Omental fat pad (tissue), 4 donors: ENCODE data around the gene COL27A1. TPM values are rescaled to one million over a fixed set of nuclear protein-coding genes. Genes with fewer than 3 reads are reported as not detected.
"Not testable (repeated sequence)": the region's sequence is repeated elsewhere in the genome, so short reads cannot be mapped to it uniquely, and the experiment has no call there.

Source experiments
- ATAC-seq: fragments of 150-250 bp; one replicate; pipeline ENCODE4 v1.9.1; 2016; ENCODE audit warnings: mild to moderate bottlenecking, moderate library complexity; ENCODE audit not compliant: low FRiP score
- DNase-seq: peaks from one replicate; pipeline ENCODE4 v3.0.0-alpha.2; 2019; ENCODE audit warnings: low spot score
- total RNA-seq, 4 donors: library from RNA; depleted of rRNA; stranded (reverse); fragments of >200 nt; gene quantifications; one replicate each; pipeline ENCODE4 v1.1.0, GENCODE V29; 2016
- TF ChIP-seq, protein P1 (sequence below), 3 donors: fragments of 450-650 bp; IDR thresholded peaks; one replicate each; pipeline ENCODE4 v1.5.1; 2016 to 2017; ENCODE audit warnings: antibody characterized with exemption in 3 of 3, mild to moderate bottlenecking in 3 of 3, moderate library complexity in 2 of 3

COL27A1 gene
- total RNA-seq, 4 donors from 2014 or later: 4.9 to 78.9 (median 10.1) TPM

DNA sequence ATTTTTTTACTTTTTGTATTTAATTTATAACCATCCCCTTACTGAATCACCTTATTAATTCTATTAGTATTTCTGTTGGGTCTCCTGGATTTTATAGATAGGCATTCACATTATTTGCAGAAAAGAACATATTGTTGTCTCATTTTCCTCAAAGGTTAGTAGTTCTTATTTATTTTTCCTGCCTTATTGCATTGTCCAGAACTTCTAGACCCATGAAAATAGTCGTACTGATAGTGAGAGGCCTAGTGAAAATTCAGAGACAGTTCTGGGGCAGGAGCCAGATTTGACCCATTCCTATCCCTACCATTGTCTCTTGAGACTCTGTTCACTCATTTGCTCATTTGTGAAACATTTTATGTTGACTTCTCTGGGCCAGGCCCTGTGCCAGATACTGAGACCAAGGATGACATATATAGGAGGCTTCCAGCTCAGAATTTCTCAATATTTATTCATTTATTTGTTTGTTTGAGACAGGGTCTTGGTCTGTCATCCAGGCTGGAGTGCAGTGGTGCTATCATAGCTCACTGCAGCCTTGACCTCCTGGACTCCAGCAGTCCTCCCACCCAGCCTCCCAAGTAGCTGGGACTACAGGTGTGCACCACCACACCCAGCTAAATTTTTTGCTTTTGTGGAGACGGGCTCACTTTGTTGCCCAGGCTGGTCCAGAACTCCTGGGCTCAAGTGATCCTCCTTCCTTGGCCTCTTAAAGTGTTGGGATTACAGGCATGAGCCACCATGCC lies 34.7 kb downstream of the COL27A1 start:
- DNase-seq (no peak), ATAC-seq (no peak)
- TF ChIP-seq, protein P1, sequence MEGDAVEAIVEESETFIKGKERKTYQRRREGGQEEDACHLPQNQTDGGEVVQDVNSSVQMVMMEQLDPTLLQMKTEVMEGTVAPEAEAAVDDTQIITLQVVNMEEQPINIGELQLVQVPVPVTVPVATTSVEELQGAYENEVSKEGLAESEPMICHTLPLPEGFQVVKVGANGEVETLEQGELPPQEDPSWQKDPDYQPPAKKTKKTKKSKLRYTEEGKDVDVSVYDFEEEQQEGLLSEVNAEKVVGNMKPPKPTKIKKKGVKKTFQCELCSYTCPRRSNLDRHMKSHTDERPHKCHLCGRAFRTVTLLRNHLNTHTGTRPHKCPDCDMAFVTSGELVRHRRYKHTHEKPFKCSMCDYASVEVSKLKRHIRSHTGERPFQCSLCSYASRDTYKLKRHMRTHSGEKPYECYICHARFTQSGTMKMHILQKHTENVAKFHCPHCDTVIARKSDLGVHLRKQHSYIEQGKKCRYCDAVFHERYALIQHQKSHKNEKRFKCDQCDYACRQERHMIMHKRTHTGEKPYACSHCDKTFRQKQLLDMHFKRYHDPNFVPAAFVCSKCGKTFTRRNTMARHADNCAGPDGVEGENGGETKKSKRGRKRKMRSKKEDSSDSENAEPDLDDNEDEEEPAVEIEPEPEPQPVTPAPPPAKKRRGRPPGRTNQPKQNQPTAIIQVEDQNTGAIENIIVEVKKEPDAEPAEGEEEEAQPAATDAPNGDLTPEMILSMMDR (IDR thresholded peaks at IDR 0.05): no peak

DNA sequence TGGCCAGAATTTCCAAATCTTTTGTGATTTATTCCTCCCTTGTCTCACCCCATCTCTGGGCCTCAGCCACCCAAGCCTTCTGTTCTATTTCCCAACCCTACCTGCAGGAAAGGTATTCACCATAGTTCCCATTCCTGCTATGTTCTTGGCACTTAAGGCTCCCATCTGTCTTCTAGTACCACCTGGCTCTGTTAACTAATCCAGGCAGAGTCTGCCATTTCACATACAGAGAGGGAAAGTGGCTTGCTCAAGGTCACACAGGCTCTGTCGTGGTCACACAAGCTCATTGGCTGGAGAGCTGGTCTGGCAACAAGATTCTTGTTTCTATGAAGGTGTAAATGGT lies 35.2 kb downstream of the COL27A1 start:
- DNase-seq: no peak

DNA sequence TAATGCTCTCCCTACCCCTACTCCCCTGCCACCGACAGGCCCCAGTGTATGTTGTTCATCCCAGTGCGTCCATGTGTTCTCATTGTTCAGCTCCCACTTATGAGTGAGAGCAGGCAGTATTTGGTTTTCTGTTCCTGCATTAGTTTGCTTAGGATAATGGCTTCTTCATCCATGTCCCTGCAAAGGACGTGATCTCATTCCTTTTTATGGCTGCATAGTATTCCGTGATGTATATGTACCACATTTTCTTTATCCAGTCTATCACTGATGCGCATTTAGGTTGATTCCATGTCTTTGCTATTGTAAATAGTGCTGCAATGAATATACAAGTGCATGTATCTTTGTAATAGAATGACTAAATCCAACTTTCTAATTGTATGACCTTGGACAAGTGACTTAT lies 36.1 kb downstream of the COL27A1 start:
- not testable (repeated sequence) for DNase-seq, ATAC-seq

More for the DNA sequence above, 35.2 kb downstream of the COL27A1 start:
- TF ChIP-seq, protein P1 (IDR thresholded peaks at IDR 0.05): no peak
- ATAC-seq: no peak

DNA sequence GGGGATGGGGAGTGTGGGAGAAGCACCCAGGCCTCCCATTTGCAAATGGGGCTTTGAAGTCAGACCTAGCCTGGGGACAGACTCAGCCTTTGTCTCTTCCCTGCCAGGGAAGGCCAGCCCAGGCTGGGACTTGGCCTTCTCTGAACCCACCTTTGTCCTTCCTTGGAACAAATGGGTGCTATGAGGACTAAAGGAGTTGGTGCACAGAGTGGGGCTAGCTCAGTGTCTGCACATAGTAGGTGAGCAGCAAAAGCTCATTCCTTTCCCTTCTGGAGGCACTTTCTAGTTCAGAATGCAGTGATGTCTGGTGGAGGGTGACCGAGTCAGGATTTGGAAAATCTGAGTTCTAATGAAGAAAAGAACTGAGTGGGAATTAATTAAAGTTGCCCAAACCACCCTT lies 37.2 kb downstream of the COL27A1 start:
- TF ChIP-seq, protein P1 (IDR thresholded peaks at IDR 0.05): no peak
- no peak for DNase-seq
- ATAC-seq: no peak

DNA sequence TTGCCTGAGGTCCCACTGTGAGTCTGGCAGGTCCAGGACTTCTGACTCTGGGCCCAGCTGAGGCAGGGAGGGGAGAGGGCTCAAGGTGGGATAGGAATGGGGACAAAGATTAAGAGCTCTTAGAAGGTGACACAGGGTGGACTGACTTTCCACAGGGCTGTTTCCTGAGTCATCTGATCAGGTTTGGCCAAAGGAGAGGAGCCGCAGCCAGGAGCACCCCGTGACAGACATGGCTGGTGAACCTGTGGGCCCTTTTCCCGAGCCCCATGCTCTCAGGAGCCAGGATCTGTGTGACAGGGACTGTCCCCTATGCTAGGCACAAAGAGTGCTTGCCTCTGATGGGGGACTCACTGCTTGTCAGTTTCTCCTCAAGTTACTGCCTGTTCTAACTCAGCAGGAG lies 37.8 kb downstream of the COL27A1 start:
- TF ChIP-seq, protein P1 (IDR thresholded peaks at IDR 0.05): no peak
- no peak for ATAC-seq

DNA sequence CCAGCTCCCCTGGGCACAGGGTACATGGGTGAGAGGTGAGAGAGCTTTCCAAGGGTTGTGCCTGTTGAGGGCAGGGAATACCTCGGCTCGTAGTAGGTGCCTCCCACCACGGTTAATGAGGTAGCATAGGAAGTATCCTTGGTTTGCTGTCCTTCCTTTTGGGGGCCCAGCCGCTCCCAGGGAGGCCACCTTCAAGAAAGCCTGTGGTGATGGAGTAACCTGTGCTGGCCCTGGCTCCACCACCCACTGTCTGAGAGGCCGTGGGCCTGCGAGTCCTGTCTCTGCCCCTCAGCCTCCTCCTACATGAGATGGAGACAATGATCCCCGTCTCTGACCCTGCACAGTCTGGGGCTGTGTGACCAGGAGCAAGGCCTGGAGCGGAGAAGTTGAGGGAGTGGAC lies 40.8 kb downstream of the COL27A1 start:
- DNase-seq (no peak), ATAC-seq (no peak)

More for the DNA sequence above, 37.8 kb downstream of the COL27A1 start:
- no peak for DNase-seq

GRCh38 chr9:114196979-114197622 lies 41.8 kb downstream of the COL27A1 start:
- DNase-seq (no peak), ATAC-seq (no peak)
- TF ChIP-seq, protein P1 (IDR thresholded peaks at IDR 0.05): no peak

More for the DNA sequence above, 40.8 kb downstream of the COL27A1 start:
- TF ChIP-seq, protein P1 (IDR thresholded peaks at IDR 0.05): no peak
